Activated naive CD4-positive, alpha-beta T cell treated with anti-CD3 and anti-CD28 coated beads for 36 hours (primary cell): ENCODE measurements around the gene PIP4K2C. TPM values are rescaled to one million over a fixed set of nuclear protein-coding genes. Genes with fewer than 3 reads are reported as not detected.
A peak's percentile ranks its signal among the peaks of the same experiment; 100 is the strongest.
"Not testable (repeated sequence)": the region's sequence is repeated elsewhere in the genome, so short reads cannot be mapped to it uniquely, and the experiment has no call there.

Experiments
- CTCF ChIA-PET: fragments of 350-600 bp; sonication (Branson Sonifier 250); formaldehyde crosslinking; loops from one replicate; lab custom pipeline; 2021; ENCODE audit warnings: antibody characterized with exemption; lab: Charles Lee
- DNase-seq: peaks from one replicate; pipeline ENCODE4 v3.0.0-alpha.2; 2020
- H3K27ac Mint-ChIP-seq: one replicate; pipeline ENCODE4 v1.8.0; 2021; ENCODE audit warnings: mild to moderate bottlenecking, mixed read lengths
- H3K27me3 Mint-ChIP-seq: one replicate; pipeline ENCODE4 v1.8.0; 2021; ENCODE audit warnings: low read depth, mixed read lengths
- H3K36me3 Mint-ChIP-seq: one replicate; pipeline ENCODE4 v1.8.0; 2021; ENCODE audit warnings: low read depth, mixed read lengths
- H3K4me1 Mint-ChIP-seq: one replicate; pipeline ENCODE4 v1.8.0; 2021; ENCODE audit warnings: low read depth, mixed read lengths
- H3K4me3 Mint-ChIP-seq: one replicate; pipeline ENCODE4 v1.8.0; 2021; ENCODE audit warnings: mild to moderate bottlenecking, moderate library complexity, mixed read lengths
- H3K9me3 Mint-ChIP-seq: one replicate; pipeline ENCODE4 v1.8.0; 2021; ENCODE audit warnings: mixed read lengths
- intact Hi-C: fragments of 100-400 bp; cut with micrococcal nuclease; formaldehyde crosslinking; loops from one replicate; pipeline ENCODE4 v1.15.1; 2023
- total RNA-seq, 2 experiments: library from RNA; stranded (reverse); gene quantifications; one replicate each; pipeline ENCODE4 v1.2.3, GENCODE V29; 2021

The PIP4K2C gene
- total RNA-seq, 2 experiments from 2014 or later = 11.8 to 12.7 TPM

DNA sequence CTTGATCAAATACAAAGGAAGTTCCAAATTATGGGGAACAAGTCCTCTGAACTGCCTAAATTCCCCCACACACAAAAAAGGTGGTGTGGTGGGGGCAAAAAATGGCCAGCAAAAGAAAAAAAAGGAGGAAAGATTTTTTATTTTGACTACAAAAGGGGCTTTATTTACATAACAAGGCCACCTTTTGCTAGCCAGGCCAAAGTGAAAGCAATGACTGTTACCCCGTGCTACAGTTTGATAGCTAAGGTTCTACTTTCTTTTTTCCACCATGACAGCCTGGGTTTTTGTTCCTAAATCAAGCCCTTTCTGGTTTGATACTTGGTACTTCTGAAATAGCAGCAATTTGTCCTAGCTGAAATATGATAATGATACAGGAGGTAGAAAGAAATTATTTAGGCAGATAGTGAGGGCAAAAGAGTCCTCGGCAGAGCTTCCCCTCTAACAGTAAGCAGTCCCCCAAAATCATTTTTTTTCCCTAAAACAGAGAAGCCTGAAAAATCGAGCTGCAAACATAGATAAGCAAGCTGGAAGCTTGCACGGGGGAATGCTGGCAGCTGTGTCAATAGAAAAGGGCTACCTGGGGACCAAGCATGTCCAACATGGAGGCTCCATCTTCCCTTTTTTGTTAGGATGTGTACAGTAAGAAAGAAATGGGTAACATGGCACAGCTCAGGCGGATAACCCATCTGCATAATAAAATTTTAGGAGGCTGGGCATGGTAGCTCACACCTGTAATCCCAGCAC lies 50.9 kb downstream of the PIP4K2C start:
- CTCF ChIA-PET = interaction anchor here (0.7 to 1.3 kb wide), 6 partner anchors 12 to 500 kb away, joined by 3 to 5 read pairs (median 4); no protein-coding TSS in a partner anchor

DNA sequence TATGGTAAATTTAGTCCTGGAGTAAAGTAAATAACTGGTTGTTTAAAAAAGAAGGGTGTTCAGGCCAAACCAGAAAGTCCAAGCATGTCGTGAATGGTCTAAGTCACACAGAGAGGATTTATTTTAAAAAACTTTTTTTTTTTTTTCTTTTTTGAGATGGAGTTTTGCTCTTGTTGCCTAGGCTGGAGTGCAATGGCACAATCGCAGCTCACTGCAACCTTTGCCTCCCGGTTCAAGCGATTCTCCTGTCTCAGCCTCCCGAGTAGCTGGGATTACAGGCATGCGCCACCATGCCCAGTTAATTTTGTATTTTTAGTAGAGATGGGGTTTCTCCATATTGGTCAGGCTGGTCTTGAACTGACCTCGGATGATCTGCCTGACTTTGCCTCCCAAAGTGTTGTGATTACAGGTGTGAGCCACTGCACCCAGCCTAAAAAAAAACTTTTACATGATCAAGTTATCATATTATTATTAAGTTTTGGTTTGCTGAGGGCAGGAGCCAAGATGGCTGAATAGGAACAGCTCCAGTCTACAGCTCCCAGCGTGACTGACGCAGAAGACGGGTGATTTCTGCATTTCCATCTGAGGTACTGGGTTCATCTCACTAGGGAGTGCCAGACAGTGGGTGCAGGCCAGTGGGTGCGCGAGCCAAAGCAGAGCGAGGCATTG lies 55.1 kb downstream of the PIP4K2C start:
- intact Hi-C loops, H3K27me3 Mint-ChIP-seq, H3K4me3 Mint-ChIP-seq, H3K9me3 Mint-ChIP-seq, H3K36me3 Mint-ChIP-seq, H3K27ac Mint-ChIP-seq, H3K4me1 Mint-ChIP-seq: not testable (repeated sequence)
- CTCF ChIA-PET = interaction anchor here (0.7 to 1.5 kb wide), 2 partner anchors 13 to 71 kb away, joined by 4 to 7 read pairs; partner anchors contain the start of gene B4GALNT1
- DNase-seq = peak; percentile 39

More for the DNA sequence above, 50.9 kb downstream of the PIP4K2C start:
- no peaks in the 10 kb centered on the region for H3K4me1 Mint-ChIP-seq
- DNase-seq = no peak
- H3K27me3 Mint-ChIP-seq = peaks cover 3% of the 10 kb centered on the region
- H3K27ac Mint-ChIP-seq = no peak overlapping the region
- intact Hi-C loops = no loop called here
- H3K4me3 Mint-ChIP-seq = no peak overlapping the region
- peaks cover 7% of the 10 kb centered on the region for H3K9me3 Mint-ChIP-seq
- H3K36me3 Mint-ChIP-seq = peaks cover 3% of the 10 kb centered on the region

DNA sequence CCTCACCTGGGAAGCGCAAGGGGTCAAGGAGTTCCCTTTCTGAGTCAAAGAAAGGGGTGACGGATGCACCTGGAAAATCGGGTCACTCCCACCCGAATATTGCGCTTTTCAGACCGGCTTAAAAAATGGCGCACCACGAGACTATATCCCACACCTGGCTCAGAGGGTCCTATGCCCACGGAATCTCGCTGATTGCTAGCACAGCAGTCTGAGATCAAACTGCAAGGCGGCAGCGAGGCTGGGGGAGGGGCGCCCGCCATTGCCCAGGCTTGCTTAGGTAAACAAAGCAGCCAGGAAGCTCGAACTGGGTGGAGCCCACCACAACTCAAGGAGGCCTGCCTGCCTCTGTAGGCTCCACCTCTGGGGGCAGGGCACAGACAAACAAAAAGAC lies 55.7 kb downstream of the PIP4K2C start:
- CTCF ChIA-PET, H3K36me3 Mint-ChIP-seq, intact Hi-C loops, H3K9me3 Mint-ChIP-seq, H3K27me3 Mint-ChIP-seq, H3K4me1 Mint-ChIP-seq, H3K4me3 Mint-ChIP-seq, H3K27ac Mint-ChIP-seq, DNase-seq: not testable (repeated sequence)

Other genes starting within 250 kb of the PIP4K2C start
- gene R3HDM2, start 160.1 kb upstream of the PIP4K2C start, total RNA-seq = 10 to 100 TPM; 42.2 to 44.8 TPM
- not detected for gene INHBC, start 156.4 kb upstream of the PIP4K2C start, total RNA-seq
- 1 to 10 TPM in 1 of 2 experiments, under 1 TPM in 1; 0.81 to 1.0 TPM for gene INHBE, start 135.9 kb upstream of the PIP4K2C start, total RNA-seq
- not detected for gene GLI1, start 131.4 kb upstream of the PIP4K2C start, total RNA-seq
- gene ARHGAP9, start 111.3 kb upstream of the PIP4K2C start, total RNA-seq = 10 to 100 TPM; 95.9 to 97.9 TPM
- gene MARS1, start 103.1 kb upstream of the PIP4K2C start, total RNA-seq = 100 to 1,000 TPM; 481 to 489 TPM
- gene DDIT3, start 70.7 kb upstream of the PIP4K2C start, total RNA-seq = 10 to 100 TPM; 44.6 to 45.6 TPM
- gene MBD6, start 68.4 kb upstream of the PIP4K2C start, total RNA-seq = 10 to 100 TPM; 43.5 to 45.5 TPM
- 10 to 100 TPM; 65.1 to 71.7 TPM for gene DCTN2, start 44.0 kb upstream of the PIP4K2C start, total RNA-seq
- under 1 TPM; 0.60 to 0.86 TPM for gene KIF5A, start 41.1 kb upstream of the PIP4K2C start, total RNA-seq
- gene DTX3, start 13.6 kb downstream of the PIP4K2C start, total RNA-seq = 10 to 100 TPM; 15.8 to 16.2 TPM
- 1 to 10 TPM; 1.4 to 1.5 TPM for gene ARHGEF25, start 20.2 kb downstream of the PIP4K2C start, total RNA-seq
- gene B4GALNT1, start 42.0 kb downstream of the PIP4K2C start, total RNA-seq = 1 to 10 TPM; 1.4 to 1.8 TPM
- gene OS9, start 102.9 kb downstream of the PIP4K2C start, total RNA-seq = 10 to 100 TPM; 60.7 to 60.9 TPM
- 10 to 100 TPM; 26.7 to 28.0 TPM for gene AGAP2, start 147.6 kb downstream of the PIP4K2C start, total RNA-seq
- 1 to 10 TPM; 6.4 to 7.7 TPM for gene TSPAN31, start 153.8 kb downstream of the PIP4K2C start, total RNA-seq
- 100 to 1,000 TPM; 194 to 202 TPM for gene CDK4, start 161.1 kb downstream of the PIP4K2C start, total RNA-seq
- 10 to 100 TPM; 10.4 to 10.8 TPM for gene MARCHF9, start 163.9 kb downstream of the PIP4K2C start, total RNA-seq
- 1 to 10 TPM; 5.4 to 6.1 TPM for gene CYP27B1, start 175.9 kb downstream of the PIP4K2C start, total RNA-seq
- 10 to 100 TPM; 17.3 to 20.4 TPM for gene METTL1, start 180.9 kb downstream of the PIP4K2C start, total RNA-seq
- 1 to 10 TPM; 3.6 to 4.6 TPM for gene EEF1AKMT3, start 181.4 kb downstream of the PIP4K2C start, total RNA-seq
- 10 to 100 TPM; 32.8 to 34.3 TPM for gene TSFM, start 191.6 kb downstream of the PIP4K2C start, total RNA-seq
- under 1 TPM; 0.22 to 0.38 TPM for gene AVIL, start 227.5 kb downstream of the PIP4K2C start, total RNA-seq